CD4-positive, alpha-beta T cell treated with Interleukin-21 for 1 hour (primary cell): Measurements from ENCODE around the gene LMO3.

Source experiments
- DNase-seq: peaks from one replicate; pipeline ENCODE4 v3.0.0-alpha.2; 2020

Gene LMO3

DNA sequence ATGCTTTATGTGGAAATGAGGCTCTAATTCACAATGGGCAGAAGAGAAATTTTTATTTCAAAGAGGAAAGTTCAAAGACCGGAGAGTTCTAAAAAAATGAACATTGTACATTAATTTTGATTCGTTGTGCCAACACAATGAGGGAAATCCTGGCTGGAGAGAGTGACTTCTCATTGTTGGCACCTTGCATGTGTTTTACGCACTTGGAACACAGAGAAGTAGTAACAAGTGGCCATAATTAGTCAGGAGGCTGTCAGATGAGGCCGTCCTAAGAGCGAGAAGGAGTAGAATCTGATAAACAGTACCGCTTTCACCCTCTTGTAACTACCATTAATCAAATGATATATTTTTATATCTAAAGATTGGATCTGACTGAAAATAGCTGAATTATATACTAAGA, 6.9 kb downstream of the LMO3 start:
- DNase-seq, result no peak

- no peak for DNase-seq
Measured at GRCh38 chr12:16594797-16595196, 11.2 kb downstream of the LMO3 start.

DNA sequence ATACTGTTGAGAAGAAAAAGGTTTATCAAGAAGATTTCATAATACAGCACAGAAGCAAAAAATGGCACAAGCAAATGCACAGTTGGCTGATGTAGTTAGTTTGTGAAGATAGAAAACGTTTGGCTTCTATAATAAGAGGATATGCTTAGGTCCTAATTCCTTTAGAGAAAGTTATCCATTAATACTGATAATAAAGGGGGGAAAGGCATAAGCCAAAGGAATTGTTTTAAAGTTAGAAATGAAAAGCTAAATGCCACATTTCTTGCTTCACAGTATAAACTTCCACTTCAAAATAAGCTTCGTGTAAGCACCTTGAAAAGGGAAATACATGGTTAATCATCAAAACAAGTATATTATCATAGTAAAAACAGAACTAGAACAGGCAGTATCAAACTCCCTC, 12.4 kb downstream of the LMO3 start:
- DNase-seq, result no peak

DNA sequence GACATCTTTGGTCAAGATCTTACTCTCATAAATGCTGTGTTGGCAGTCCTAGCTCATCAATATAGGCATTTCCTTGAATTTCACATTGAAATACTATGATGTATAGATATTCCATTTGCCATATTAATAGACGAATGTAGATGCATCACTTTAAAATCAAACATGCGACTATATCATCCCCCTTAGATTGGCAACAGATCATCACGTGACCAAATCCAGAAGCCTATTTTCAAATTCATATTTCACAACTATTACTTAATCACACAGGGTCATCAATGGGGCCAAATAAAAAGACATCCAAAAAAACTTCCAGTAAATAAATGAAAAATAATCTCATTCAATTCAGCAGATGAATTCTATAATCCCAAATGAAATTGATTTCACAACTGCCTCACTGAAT, 15.3 kb downstream of the LMO3 start:
- DNase-seq, result no peak

DNA sequence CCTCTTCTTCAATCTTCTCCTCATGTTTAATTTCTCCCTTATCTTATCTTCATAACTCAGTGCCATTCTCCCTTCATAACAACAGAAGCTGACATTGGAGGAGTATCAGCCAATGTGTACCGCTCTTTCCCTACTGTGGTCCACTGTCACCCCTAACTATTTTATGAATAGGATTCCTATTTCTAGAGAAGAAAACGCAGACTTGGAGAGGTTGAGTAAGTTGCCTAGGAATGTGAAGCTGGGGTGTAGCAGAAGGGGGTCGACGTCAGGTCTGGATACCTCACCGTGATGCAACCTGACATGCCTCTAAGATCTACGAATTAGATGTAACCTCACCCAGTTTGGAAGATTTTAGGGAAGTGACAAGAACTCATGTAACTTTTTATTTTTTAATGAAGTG, 17.1 kb downstream of the LMO3 start:
- no peak for DNase-seq

GRCh38 chr12:16587514-16587913, 18.4 kb downstream of the LMO3 start:
- no peak for DNase-seq

- DNase-seq, result no peak
Measured at GRCh38 chr12:16587110-16587453, 18.9 kb downstream of the LMO3 start.

DNA sequence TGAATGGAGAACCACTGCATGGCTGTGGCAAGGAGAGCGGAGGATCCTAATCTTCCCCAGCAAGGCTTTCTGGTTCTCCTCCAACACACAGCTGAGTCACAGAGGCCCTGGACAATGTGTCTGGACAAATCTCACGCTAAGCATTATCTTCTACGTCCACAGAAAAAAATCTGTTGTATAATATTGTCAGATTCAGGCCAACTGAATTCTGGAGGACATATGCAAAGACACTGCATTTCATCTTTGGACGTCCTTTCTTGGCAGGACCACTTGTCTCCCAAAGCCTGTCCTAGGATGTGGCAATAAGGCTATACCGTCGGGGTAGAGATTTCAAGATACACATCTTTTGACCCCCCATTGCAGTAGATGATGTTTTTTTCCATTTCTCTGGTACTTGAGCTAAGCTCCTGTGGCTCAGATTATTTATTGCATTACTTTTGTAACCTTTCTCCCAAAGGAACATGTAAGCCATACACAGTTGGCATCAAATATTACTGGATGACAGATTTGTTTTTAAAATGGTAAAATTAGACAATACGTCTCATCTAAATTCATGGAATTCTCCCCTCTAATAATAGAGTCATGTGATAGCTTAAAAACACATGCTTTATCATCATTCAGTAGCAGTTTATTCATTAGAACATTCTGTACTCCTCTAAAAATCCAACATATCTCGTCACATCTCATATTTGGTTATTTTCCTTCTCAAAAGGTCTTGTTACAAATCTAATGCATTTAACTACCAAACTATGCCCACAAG, 19.4 kb downstream of the LMO3 start:
- no peak for DNase-seq

- DNase-seq, result no peak
Measured at GRCh38 chr12:16585781-16586180, 20.2 kb downstream of the LMO3 start.

GRCh38 chr12:16583969-16584745, 21.8 kb downstream of the LMO3 start:
- DNase-seq, result no peak

DNA sequence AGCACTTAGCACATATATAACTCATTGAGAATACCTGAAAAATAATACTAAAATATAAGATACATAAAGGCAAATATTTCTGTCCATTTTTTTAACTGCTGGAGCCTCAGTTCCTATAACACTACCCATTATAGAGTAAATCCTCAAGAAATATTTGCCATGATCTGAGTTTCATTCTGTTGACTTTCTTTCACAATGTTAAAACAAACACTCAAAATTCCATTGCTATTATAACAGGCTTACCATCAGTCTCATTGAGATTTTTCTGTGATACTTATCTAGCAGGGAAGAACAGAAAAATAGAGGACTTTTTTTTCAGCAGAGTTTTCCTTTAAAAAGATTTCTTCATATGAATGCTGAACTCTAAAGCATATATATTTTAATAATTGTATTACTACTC, 24.5 kb downstream of the LMO3 start:
- DNase-seq, result no peak

- no peak for DNase-seq
Measured at GRCh38 chr12:16579041-16579440, 26.9 kb downstream of the LMO3 start.

- no peak for DNase-seq
Measured at GRCh38 chr12:16573398-16574077, 32.4 kb downstream of the LMO3 start.

- DNase-seq, result no peak
Measured at GRCh38 chr12:16568873-16569272, 37.1 kb downstream of the LMO3 start.

DNA sequence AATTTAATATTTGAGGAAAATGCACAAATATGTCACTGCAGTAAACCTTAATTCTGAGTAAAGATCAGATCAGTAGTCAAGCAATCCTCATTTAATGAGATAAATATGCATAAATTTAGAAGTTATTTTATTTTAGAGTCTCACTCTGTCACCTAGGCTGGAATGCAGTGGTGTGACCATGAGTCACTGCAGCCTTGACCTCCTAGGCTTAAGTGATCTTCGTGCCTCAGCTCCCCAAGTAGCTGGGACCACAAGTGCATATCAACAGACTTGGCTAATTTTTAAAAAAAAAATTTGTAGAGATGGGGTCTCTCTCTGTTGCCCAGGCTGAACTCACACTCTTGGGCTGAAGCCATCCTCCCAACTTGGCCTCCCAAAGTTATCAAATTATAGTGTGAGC, 41.3 kb downstream of the LMO3 start:
- DNase-seq, result no peak

- no peak for DNase-seq
Measured at GRCh38 chr12:16563504-16563903, 42.5 kb downstream of the LMO3 start.

- no peak for DNase-seq
Measured at GRCh38 chr12:16562921-16563320, 43.0 kb downstream of the LMO3 start.

- no peak for DNase-seq
Measured at GRCh38 chr12:16562435-16562834, 43.5 kb downstream of the LMO3 start.

GRCh38 chr12:16560273-16560672, 45.7 kb downstream of the LMO3 start:
- DNase-seq, result no peak

DNA sequence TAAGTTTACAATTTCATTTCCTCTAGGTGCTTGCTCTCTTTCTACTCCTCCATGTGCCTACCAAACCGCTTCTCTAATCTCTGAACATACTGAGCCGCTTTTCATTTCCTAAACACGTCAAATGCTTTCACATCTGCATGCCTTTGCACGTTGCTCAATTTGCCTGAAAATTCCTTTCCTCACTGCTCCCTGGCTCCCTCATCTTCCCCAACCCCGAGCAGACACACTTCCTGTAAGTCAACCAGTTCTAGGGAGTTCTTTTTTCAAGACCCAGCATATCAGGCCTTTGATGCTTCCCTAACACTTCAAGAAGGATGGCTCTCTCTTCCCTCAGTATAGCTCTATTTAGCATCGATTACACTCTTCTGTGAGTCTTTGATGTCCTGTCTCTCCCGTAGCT, 50.3 kb downstream of the LMO3 start:
- no peak for DNase-seq

- no peak for DNase-seq
Measured at GRCh38 chr12:16553457-16553856, 52.5 kb downstream of the LMO3 start.

GRCh38 chr12:16552301-16552700, 53.7 kb downstream of the LMO3 start:
- no peak for DNase-seq

- no peak for DNase-seq
Measured at GRCh38 chr12:16545836-16546235, 60.1 kb downstream of the LMO3 start.

DNA sequence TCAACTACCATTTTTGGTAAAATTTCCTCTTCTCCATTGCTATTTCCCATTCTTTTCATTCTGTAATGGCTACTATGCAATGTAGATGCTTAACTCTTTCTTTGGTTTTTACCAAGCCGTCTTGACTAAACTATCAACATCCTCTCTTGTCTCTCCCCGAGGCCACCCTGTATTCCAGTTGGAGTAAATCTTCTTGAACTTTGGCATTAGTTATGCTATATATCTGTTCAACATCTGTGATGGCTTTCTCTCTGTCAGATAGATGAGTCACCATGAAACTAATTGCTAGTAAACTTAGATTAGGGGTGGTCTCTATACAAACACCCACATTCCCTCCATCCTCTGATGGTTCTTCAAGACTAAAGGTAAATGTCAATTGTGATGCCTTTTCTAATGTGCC, 63.4 kb downstream of the LMO3 start:
- DNase-seq, result no peak
